B cell (primary cell): ENCODE measurements around the gene RETN.

Experiments
- EZH2 ChIP-seq: IDR thresholded peaks from 2 replicates; pipeline ENCODE4 v1.6.1; 2012; ENCODE audit warnings: borderline replicate concordance, low read depth, mild to moderate bottlenecking, moderate library complexity, low read length; ENCODE audit not compliant: insufficient read depth, poor library complexity, severe bottlenecking
- TF ChIP-seq, protein P1 (sequence below): fragments of 200-600 bp; IDR thresholded peaks from one replicate; pipeline ENCODE4 v1.8.0; 2022; ENCODE audit warnings: antibody characterized with exemption, mild to moderate bottlenecking

DNA sequence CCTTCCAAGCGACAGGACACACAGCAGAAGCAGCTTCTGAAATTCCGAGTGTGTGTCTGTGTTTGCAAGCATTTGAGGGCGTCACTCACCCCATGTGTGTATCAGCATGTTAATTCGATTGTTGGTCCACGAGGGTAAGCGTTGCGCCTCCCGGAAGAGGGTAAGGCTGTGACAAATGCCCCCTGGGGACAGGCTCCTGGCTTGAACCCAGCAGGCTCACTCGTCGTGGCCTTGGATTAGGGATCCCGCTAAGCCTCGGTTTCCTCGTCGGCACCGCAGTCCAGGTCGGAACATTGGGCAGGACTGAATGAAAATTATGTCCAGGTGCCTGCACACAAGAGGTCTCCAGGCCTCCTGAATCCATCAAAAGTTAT lies 32.5 kb upstream of the RETN start:
- TF ChIP-seq, protein P1, sequence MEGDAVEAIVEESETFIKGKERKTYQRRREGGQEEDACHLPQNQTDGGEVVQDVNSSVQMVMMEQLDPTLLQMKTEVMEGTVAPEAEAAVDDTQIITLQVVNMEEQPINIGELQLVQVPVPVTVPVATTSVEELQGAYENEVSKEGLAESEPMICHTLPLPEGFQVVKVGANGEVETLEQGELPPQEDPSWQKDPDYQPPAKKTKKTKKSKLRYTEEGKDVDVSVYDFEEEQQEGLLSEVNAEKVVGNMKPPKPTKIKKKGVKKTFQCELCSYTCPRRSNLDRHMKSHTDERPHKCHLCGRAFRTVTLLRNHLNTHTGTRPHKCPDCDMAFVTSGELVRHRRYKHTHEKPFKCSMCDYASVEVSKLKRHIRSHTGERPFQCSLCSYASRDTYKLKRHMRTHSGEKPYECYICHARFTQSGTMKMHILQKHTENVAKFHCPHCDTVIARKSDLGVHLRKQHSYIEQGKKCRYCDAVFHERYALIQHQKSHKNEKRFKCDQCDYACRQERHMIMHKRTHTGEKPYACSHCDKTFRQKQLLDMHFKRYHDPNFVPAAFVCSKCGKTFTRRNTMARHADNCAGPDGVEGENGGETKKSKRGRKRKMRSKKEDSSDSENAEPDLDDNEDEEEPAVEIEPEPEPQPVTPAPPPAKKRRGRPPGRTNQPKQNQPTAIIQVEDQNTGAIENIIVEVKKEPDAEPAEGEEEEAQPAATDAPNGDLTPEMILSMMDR, result no peak
- no peak for TF ChIP-seq EZH2
